ENCODE results near the gene RNF213. TPM values are rescaled to one million over a fixed set of nuclear protein-coding genes. Genes with fewer than 3 reads are reported as not detected.

RNF213 gene
- total RNA-seq, 1 donor from 2014 or later: 29.6 TPM

DNA sequence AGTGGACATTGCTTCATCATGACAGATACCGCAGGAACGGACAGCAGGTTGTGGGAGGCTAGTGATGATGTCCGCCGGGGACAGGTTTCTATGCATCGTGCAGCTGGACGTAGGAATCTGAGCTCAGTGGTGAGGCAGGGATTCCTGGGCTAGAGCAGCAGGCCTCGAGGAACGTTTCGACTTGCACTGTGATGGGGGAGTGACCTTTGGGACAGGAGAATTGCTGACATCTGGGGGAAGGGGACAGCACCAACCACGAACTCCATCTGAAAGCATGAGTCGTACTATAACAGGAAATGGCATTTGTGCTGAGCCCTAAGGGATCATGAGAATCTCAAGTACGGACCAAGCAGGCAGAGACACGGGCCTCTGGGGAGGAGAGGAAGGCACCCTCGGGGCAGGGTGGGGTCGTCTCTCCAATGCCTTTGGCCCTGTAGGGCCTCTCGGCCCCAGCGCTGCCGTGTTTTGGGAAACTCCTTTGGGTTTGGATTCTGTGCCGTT lies 88.5 kb downstream of the RNF213 start:
- no peak for DNase-seq (ENCODE audit: low read depth, low spot score)
- no peak for TF ChIP-seq CTCF (conservative IDR thresholded peaks at IDR 0.05)
- Mint-ChIP-seq H3K4me1 (peaks cover 3% of the 10 kb centered on the region), H3K27ac (ENCODE audit: unreplicated experiment) (peak overlapping the region; percentile 89), H3K9me3 (no peaks in the 10 kb centered on the region), H3K36me3 (ENCODE audit: low read depth) (peaks cover 41% of the 10 kb centered on the region), H3K27me3 (ENCODE audit: low read depth) (no peaks in the 10 kb centered on the region), H3K4me3 (no peak overlapping the region)

DNA sequence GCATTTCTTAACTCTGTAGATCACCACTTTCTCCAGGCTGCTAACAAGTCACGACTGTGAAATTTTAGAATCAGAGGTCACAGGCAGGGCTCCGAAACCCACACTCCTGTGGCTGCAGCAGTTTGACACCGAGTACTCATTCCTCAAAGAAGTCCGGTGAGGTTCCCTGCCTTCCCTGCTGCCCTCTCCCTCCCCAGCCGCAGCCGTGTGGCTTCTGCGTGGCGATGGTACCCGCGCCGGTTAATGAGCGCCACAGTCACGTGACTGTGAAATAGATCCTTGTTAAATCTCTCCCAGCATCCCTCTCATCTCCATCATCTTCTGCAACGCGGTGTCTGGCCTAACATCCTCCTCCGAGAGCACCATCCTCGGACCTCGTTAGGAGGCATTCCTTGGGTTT lies 89.1 kb downstream of the RNF213 start:
- no peaks in the 10 kb centered on the region for H3K9me3 Mint-ChIP-seq
- no peak for TF ChIP-seq CTCF (conservative IDR thresholded peaks at IDR 0.05)
- no peak overlapping the region for H3K27ac Mint-ChIP-seq (ENCODE audit: unreplicated experiment)
- peaks cover 38% of the 10 kb centered on the region for H3K36me3 Mint-ChIP-seq (ENCODE audit: low read depth)
- no peak for DNase-seq (ENCODE audit: low read depth, low spot score)
- no peaks in the 10 kb centered on the region for H3K27me3 Mint-ChIP-seq (ENCODE audit: low read depth)
- H3K4me3 Mint-ChIP-seq: no peak overlapping the region
- H3K4me1 Mint-ChIP-seq: peaks cover 3% of the 10 kb centered on the region

GRCh38 chr17:80352216-80352895 lies 91.7 kb downstream of the RNF213 start:
- peaks cover 3% of the 10 kb centered on the region for H3K4me1 Mint-ChIP-seq
- H3K9me3 Mint-ChIP-seq: no peaks in the 10 kb centered on the region
- H3K27ac Mint-ChIP-seq (ENCODE audit: unreplicated experiment): no peak overlapping the region
- H3K27me3 Mint-ChIP-seq (ENCODE audit: low read depth): no peaks in the 10 kb centered on the region
- TF ChIP-seq CTCF (conservative IDR thresholded peaks at IDR 0.05): no peak
- no peak for DNase-seq (ENCODE audit: low read depth, low spot score)
- H3K4me3 Mint-ChIP-seq: no peak overlapping the region
- H3K36me3 Mint-ChIP-seq (ENCODE audit: low read depth): peaks cover 20% of the 10 kb centered on the region

DNA sequence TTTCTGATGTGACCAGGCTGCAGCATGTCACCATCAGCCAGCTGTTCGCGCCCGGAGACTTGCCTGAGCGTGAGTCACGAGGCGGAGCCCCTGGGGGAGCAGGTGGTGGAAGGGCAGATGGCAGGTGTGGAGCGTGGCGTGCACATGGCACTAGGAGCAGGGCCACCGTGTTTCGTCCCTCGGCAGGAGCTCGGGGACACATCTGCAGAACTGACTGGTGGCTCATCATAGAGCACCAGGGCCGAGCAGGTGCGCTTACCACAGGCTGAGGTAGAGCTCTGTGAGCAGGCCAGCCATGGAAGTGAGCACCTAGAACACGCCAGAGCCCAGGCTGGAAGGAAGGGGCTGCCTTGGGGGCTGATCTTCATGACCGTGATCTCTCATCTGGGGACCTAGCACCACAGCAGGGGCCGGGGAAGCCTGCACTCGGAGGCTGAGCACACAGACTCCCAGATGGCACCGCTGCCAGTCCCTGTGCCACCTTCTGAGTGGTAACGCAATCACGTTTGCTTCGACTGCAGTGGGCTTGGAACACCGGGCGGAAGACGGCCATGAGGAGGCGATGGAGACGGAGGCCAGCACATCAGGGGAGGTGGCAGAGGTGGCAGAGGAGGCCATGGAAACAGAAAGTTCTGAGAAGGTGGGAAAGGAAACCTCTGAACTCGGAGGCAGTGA lies 92.5 kb downstream of the RNF213 start:
- no peak for DNase-seq (ENCODE audit: low read depth, low spot score)
- H3K9me3 Mint-ChIP-seq: no peaks in the 10 kb centered on the region
- no peaks in the 10 kb centered on the region for H3K27me3 Mint-ChIP-seq (ENCODE audit: low read depth)
- H3K4me1 Mint-ChIP-seq: peaks cover 3% of the 10 kb centered on the region
- H3K4me3 Mint-ChIP-seq: no peak overlapping the region
- H3K36me3 Mint-ChIP-seq (ENCODE audit: low read depth): peaks cover 19% of the 10 kb centered on the region
- peak overlapping the region; percentile 50 for H3K27ac Mint-ChIP-seq (ENCODE audit: unreplicated experiment)
- TF ChIP-seq CTCF (conservative IDR thresholded peaks at IDR 0.05): no peak

DNA sequence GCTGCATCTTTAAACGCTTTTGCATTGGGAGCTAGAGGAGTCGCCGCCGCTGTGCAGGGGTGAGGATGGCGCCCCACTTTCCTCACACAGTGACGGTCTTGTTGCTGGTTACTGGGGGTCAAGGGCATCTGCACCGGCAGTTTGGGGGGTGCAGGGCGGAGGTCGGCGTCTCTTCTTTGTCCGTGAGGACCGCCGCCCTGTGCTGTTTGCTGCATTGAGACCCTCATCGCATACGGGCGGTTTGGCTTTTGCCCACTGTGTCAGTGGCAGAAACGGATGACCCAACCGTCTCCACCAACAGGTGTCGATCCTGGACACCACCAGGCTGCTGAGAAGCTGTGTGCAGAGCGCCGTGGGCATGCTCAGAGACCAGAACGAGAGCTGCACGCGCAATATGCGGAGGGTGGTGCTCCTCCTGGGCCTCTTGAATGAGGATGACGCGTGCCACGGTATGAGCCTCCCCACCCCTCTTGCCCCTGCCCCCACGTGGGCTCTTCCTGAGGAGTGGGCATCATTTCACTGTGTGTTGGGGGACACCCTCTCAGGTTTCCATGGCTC lies 93.1 kb downstream of the RNF213 start:
- Mint-ChIP-seq H3K9me3 (no peaks in the 10 kb centered on the region), H3K27me3 (ENCODE audit: low read depth) (no peaks in the 10 kb centered on the region), H3K4me3 (no peak overlapping the region), H3K36me3 (ENCODE audit: low read depth) (peaks cover 23% of the 10 kb centered on the region), H3K4me1 (peaks cover 3% of the 10 kb centered on the region), H3K27ac (ENCODE audit: unreplicated experiment) (no peak overlapping the region)
- no peak for TF ChIP-seq CTCF (conservative IDR thresholded peaks at IDR 0.05)
- no peak for DNase-seq (ENCODE audit: low read depth, low spot score)

All from neural crest cell (in vitro differentiated cells).